ENCODE measurements around the gene NOM1. TPM values are rescaled to one million over a fixed set of nuclear protein-coding genes. Genes with fewer than 3 reads are reported as not detected.

The NOM1 gene
- total RNA-seq, 4 donors from 2014 or later = 12.9 to 18.0 (median 14.3) TPM

- H3K27me3 ChIP-seq = no peaks in the 10 kb centered on the region
- intact Hi-C loops (cut with DNase I; ENCODE audit: low total_unique reads) (no loop called here), in situ Hi-C loops (cut with MboI; ENCODE audit: low sequenced_read_pairs in 4 of 4) (loop anchor here (25.0 kb wide), 2 partner anchors 169 to 294 kb away; partner anchors contain the start of gene UBE3C (in 1 of the 4))
These were observed 18.7 kb downstream of the NOM1 start for GRCh38 chr7:156968183-156968582.

GRCh38 chr7:156969972-156970420 is 20.5 kb downstream of the NOM1 start:
- Histone ChIP-seq H3K36me3 (peaks cover 0 to 28% of the 10 kb centered on the region in 2 donors), H3K4me3 (no peak overlapping the region), H3K4me1 (peaks cover 10 to 20% of the 10 kb centered on the region in 2 donors), H3K9me3 (no peaks in the 10 kb centered on the region), H3K27me3 (no peaks in the 10 kb centered on the region), H3K27ac (peak overlapping the region; percentile 3 to 76 (median 32))
- TF ChIP-seq CTCF (IDR thresholded peaks at IDR 0.05 in 4 of 5, conservative IDR thresholded peaks at IDR 0.05 in 1 of 5) (peak in 2 of 5 experiments; percentile 32 to 53), POLR2A (IDR thresholded peaks at IDR 0.05) (no peak)
- peak; percentile 30 to 66 for ATAC-seq
- peak in 1 of 2 donors; percentile 34 for DNase-seq
- intact Hi-C loops (cut with DNase I; ENCODE audit: low total_unique reads) = loop anchor here (1.0 kb wide), 1 partner anchor 303 kb away; no protein-coding TSS in a partner anchor
- in situ Hi-C loops (cut with MboI; ENCODE audit: low sequenced_read_pairs in 4 of 4) = loop anchor here (10.0 to 25.0 kb wide), 3 partner anchors 167 to 305 kb away; partner anchors contain the start of gene UBE3C (in 1 of the 4)

More at GRCh38 chr7:156968183-156968582, 18.7 kb downstream of the NOM1 start:
- H3K9me3 ChIP-seq = no peaks in the 10 kb centered on the region
- TF ChIP-seq CTCF (IDR thresholded peaks at IDR 0.05 in 4 of 5, conservative IDR thresholded peaks at IDR 0.05 in 1 of 5) = no peak
- no peak for TF ChIP-seq POLR2A (IDR thresholded peaks at IDR 0.05)
- no peak for ATAC-seq
- peaks cover 0 to 45% of the 10 kb centered on the region in 2 donors for H3K36me3 ChIP-seq
- no peak for DNase-seq
- H3K4me3 ChIP-seq = no peak overlapping the region
- peaks cover 10 to 20% of the 10 kb centered on the region in 2 donors for H3K4me1 ChIP-seq
- no peak overlapping the region for H3K27ac ChIP-seq

- in situ Hi-C loops (cut with MboI; ENCODE audit: low sequenced_read_pairs in 4 of 4) (loop anchor here in 1 of 4 donors (10.0 kb wide), 1 partner anchor 299 kb away; no protein-coding TSS in a partner anchor), intact Hi-C loops (cut with DNase I; ENCODE audit: low total_unique reads) (no loop called here)
- Histone ChIP-seq H3K27me3 (no peaks in the 10 kb centered on the region), H3K4me1 (no peaks in the 10 kb centered on the region), H3K9me3 (no peaks in the 10 kb centered on the region), H3K27ac (no peak overlapping the region), H3K4me3 (no peak overlapping the region), H3K36me3 (peaks cover 0 to 11% of the 10 kb centered on the region in 2 donors)
- ATAC-seq (no peak), DNase-seq (no peak)
- TF ChIP-seq POLR2A (IDR thresholded peaks at IDR 0.05) (no peak), CTCF (IDR thresholded peaks at IDR 0.05 in 4 of 5, conservative IDR thresholded peaks at IDR 0.05 in 1 of 5) (no peak)
These were observed 26.1 kb downstream of the NOM1 start for GRCh38 chr7:156975620-156976019.

GRCh38 chr7:156979007-156979606 is 29.6 kb downstream of the NOM1 start:
- no peak for ATAC-seq
- H3K4me1 ChIP-seq = no peaks in the 10 kb centered on the region
- no peaks in the 10 kb centered on the region for H3K9me3 ChIP-seq
- no peak overlapping the region for H3K4me3 ChIP-seq
- in situ Hi-C loops (cut with MboI; ENCODE audit: low sequenced_read_pairs in 4 of 4) (loop anchor here in 1 of 4 donors (10.0 kb wide), 1 partner anchor 296 kb away; no protein-coding TSS in a partner anchor), intact Hi-C loops (cut with DNase I; ENCODE audit: low total_unique reads) (no loop called here)
- TF ChIP-seq CTCF (IDR thresholded peaks at IDR 0.05 in 4 of 5, conservative IDR thresholded peaks at IDR 0.05 in 1 of 5) (no peak), POLR2A (IDR thresholded peaks at IDR 0.05) (no peak)
- no peaks in the 10 kb centered on the region for H3K27me3 ChIP-seq
- H3K27ac ChIP-seq = no peak overlapping the region
- DNase-seq = no peak
- no peaks in the 10 kb centered on the region for H3K36me3 ChIP-seq

All from gastrocnemius medialis (tissue), 4 donors.